Left lung (tissue), 10 donors: Measurements from ENCODE around the gene PAPSS1. TPM values are rescaled to one million over a fixed set of nuclear protein-coding genes. Genes with fewer than 3 reads are reported as not detected.

Source experiments
- ATAC-seq: fragments of 200-7000 bp; cut with Tn5 transposase; one replicate; pipeline ENCODE4 v1.9.1; 2020; ENCODE audit warnings: moderate library complexity
- DNase-seq, 4 donors: peaks; one replicate each; pipeline ENCODE4 v3.0.0-alpha.2; 2013 to 2020
- H3K27ac ChIP-seq, 2 donors: fragments of 200-600 bp; sonication (generic) in 1 of 2; one replicate each; pipeline versions ENCODE4 v1.5.0 to v1.8.0; 2020 to 2021
- H3K27me3 ChIP-seq, 2 donors: fragments of 200-600 bp; sonication (generic) in 1 of 2; one replicate each; pipeline versions ENCODE4 v1.5.0 to v1.8.0; 2020 to 2021
- H3K36me3 ChIP-seq, 2 donors: fragments of 200-600 bp; sonication (generic) in 1 of 2; one replicate each; pipeline versions ENCODE4 v1.5.0 to v1.8.0; 2020 to 2021
- H3K4me1 ChIP-seq, 2 donors: fragments of 200-600 bp; one replicate each; pipeline ENCODE4 v1.8.0; 2021
- H3K4me3 ChIP-seq, 2 donors: fragments of 200-600 bp; sonication (generic) in 1 of 2; one replicate each; pipeline versions ENCODE4 v1.5.0 to v1.8.0; 2020 to 2021; ENCODE audit warnings: mild to moderate bottlenecking in 1 of 2
- H3K9me3 ChIP-seq, 2 donors: fragments of 200-600 bp; sonication (generic) in 1 of 2; one replicate each; pipeline versions ENCODE4 v1.5.0 to v1.8.0; 2020 to 2021
- intact Hi-C, 2 donors: fragments of 100-400 bp; cut with DNase I; formaldehyde crosslinking; loops; one replicate each; pipeline versions ENCODE4 v1.11.2 to v1.14.2; 2022
- polyA plus RNA-seq, 6 donors: library from polyadenylated mRNA; unstranded; fragments of 120-200 nt; gene quantifications; one replicate each; pipeline ENCODE4 v1.2.1, GENCODE V29; 2013; ENCODE audit not compliant: insufficient read length in 6 of 6
- total RNA-seq, 2 donors: library from RNA; stranded (reverse); fragmentation: NEBNext Ultra II Directional; extraction: Animal tissue kit (Norgen Biotek cat#: 25700); gene quantifications; one replicate each; pipeline ENCODE4 v1.2.1, GENCODE V29; 2021
- TF ChIP-seq, protein P1 (sequence below), 2 donors: fragments of 200-600 bp; sonication (generic) in 1 of 2; IDR thresholded peaks; one replicate each; pipeline versions ENCODE4 v1.5.0 to v1.8.0; 2021; ENCODE audit warnings: antibody characterized with exemption in 2 of 2
- donor health status: DM: no; HTN: yes; CAD: no.
- donor health status: DM: no; HTN: no; CAD: no.

The PAPSS1 gene
- total and polyA plus RNA-seq, 8 donors = 57.5 to 85.3 (median 70.6) TPM

DNA sequence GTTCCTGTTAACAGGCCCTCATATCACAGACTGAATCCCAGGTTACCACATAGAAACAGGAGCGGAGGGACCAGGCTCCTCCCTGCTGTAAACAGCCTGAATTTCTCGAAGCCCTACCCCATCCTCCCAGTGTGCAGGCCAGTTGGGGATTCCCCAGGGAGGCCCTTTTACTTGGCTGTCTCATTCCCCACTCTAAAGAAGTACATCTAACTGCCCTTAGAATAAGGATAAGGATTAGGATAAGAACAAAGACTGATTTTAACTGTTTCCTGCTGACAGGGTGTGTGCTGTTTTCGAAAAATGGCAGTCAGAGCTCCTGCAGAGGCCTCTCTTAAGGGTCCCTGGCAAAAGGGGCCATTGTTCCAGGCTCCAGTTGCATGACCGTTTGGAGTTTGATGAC lies 133.7 kb downstream of the PAPSS1 start:
- Histone ChIP-seq H3K27me3 (no peaks in the 10 kb centered on the region), H3K27ac (no peak overlapping the region), H3K9me3 (peaks cover 0 to 67% of the 10 kb centered on the region in 2 donors), H3K4me3 (no peak overlapping the region), H3K4me1 (no peaks in the 10 kb centered on the region), H3K36me3 (no peaks in the 10 kb centered on the region)
- DNase-seq = no peak
- ATAC-seq = no peak
- TF ChIP-seq, protein P1, sequence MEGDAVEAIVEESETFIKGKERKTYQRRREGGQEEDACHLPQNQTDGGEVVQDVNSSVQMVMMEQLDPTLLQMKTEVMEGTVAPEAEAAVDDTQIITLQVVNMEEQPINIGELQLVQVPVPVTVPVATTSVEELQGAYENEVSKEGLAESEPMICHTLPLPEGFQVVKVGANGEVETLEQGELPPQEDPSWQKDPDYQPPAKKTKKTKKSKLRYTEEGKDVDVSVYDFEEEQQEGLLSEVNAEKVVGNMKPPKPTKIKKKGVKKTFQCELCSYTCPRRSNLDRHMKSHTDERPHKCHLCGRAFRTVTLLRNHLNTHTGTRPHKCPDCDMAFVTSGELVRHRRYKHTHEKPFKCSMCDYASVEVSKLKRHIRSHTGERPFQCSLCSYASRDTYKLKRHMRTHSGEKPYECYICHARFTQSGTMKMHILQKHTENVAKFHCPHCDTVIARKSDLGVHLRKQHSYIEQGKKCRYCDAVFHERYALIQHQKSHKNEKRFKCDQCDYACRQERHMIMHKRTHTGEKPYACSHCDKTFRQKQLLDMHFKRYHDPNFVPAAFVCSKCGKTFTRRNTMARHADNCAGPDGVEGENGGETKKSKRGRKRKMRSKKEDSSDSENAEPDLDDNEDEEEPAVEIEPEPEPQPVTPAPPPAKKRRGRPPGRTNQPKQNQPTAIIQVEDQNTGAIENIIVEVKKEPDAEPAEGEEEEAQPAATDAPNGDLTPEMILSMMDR (IDR thresholded peaks at IDR 0.05) = no peak
- intact Hi-C loops = no loop called here

DNA sequence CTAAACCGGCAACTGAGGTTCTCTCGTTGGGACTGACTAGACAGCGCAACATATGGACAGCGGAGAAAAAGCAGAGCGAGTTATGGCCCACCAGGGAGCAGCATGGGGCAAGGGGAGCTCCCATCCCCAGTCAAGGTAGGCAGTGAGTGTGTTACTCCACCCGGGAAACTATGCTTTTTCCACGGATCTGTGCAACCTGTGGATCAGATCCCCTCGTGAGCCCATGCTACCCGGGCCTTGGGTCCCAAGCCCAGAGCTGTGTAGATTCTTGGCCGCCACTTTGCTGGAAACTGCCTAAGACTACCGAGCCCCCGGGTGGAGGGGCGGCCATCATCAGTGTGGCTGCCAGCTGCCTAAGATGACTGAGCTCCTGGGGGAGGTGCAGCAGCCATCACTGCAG lies 140.9 kb downstream of the PAPSS1 start:
- H3K4me3 ChIP-seq = no peak overlapping the region
- intact Hi-C loops = no loop called here
- no peaks in the 10 kb centered on the region for H3K36me3 ChIP-seq
- no peak overlapping the region for H3K27ac ChIP-seq
- H3K27me3 ChIP-seq = no peaks in the 10 kb centered on the region
- DNase-seq (peak in 1 of 4 donors; percentile 19), ATAC-seq (no peak)
- H3K9me3 ChIP-seq = peaks cover 0 to 2% of the 10 kb centered on the region in 2 donors
- TF ChIP-seq, protein P1 (IDR thresholded peaks at IDR 0.05) = no peak
- no peaks in the 10 kb centered on the region for H3K4me1 ChIP-seq

- no peaks in the 10 kb centered on the region for H3K36me3 ChIP-seq
- no peaks in the 10 kb centered on the region for H3K4me1 ChIP-seq
- H3K27me3 ChIP-seq = no peaks in the 10 kb centered on the region
- ATAC-seq (no peak), DNase-seq (no peak)
- no peak overlapping the region for H3K4me3 ChIP-seq
- H3K27ac ChIP-seq = no peak overlapping the region
- intact Hi-C loops = no loop called here
- no peaks in the 10 kb centered on the region for H3K9me3 ChIP-seq
- TF ChIP-seq, protein P1 (IDR thresholded peaks at IDR 0.05) = no peak
These were observed 141.7 kb downstream of the PAPSS1 start for GRCh38 chr4:107578321-107578720.

GRCh38 chr4:107577743-107578142 lies 142.3 kb downstream of the PAPSS1 start:
- TF ChIP-seq, protein P1 (IDR thresholded peaks at IDR 0.05) = no peak
- intact Hi-C loops = no loop called here
- H3K4me3 ChIP-seq = no peak overlapping the region
- H3K4me1 ChIP-seq = no peaks in the 10 kb centered on the region
- no peaks in the 10 kb centered on the region for H3K36me3 ChIP-seq
- H3K27ac ChIP-seq = no peak overlapping the region
- ATAC-seq = no peak
- no peak for DNase-seq
- H3K27me3 ChIP-seq = no peaks in the 10 kb centered on the region
- no peaks in the 10 kb centered on the region for H3K9me3 ChIP-seq

DNA sequence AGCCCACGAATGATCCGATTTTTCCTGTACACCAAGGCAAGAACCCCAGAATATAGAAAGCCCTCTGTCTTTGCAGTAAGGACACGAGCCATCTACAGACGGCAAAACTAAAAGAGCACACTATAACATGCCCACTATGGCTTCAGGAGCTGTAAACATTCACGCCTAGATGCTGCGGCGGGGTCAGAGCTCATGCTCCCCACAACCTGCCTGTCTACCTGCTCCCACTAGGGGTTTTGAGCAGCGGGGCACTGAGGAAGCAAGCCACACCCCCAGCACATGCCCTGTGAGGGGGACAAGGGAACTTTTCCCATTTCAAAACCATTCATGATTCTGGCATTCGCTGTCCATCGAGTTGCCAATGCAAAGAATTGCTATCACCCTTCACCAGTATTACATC lies 144.8 kb downstream of the PAPSS1 start:
- peak in 1 of 4 donors; percentile 34 for DNase-seq
- ATAC-seq = no peak
- TF ChIP-seq, protein P1 (IDR thresholded peaks at IDR 0.05) = no peak
- Histone ChIP-seq H3K9me3 (no peaks in the 10 kb centered on the region), H3K36me3 (no peaks in the 10 kb centered on the region), H3K27ac (no peak overlapping the region), H3K27me3 (no peaks in the 10 kb centered on the region), H3K4me3 (no peak overlapping the region), H3K4me1 (no peaks in the 10 kb centered on the region)
- intact Hi-C loops = no loop called here
